Testis (tissue), 2 donors: ENCODE results near the gene EEF2K.

Source experiments
- CTCF ChIP-seq, 3 experiments: fragments of 450-650 bp in 2 of 3; fragments of 200-600 bp in 1 of 3; sonication (generic) in 1 of 3; IDR thresholded peaks; one replicate each; pipeline ENCODE4 v1.5.1; 2016 to 2019; ENCODE audit warnings: antibody characterized with exemption in 3 of 3, mild to moderate bottlenecking in 2 of 3, moderate library complexity in 1 of 3
- POLR2A ChIP-seq: fragments of 450-650 bp; IDR thresholded peaks from one replicate; pipeline ENCODE4 v1.6.1; 2017; ENCODE audit warnings: antibody characterized with exemption, mild to moderate bottlenecking, moderate library complexity

GRCh38 chr16:22311520-22311919, 105.4 kb downstream of the EEF2K start:
- no peak for TF ChIP-seq CTCF (IDR thresholded peaks at IDR 0.05)
- no peak for TF ChIP-seq POLR2A
